PC-9 (cell line): ENCODE measurements around the gene ITGA2. TPM values are rescaled to one million over a fixed set of nuclear protein-coding genes. Genes with fewer than 3 reads are reported as not detected.

ENCODE experiments used
- BruUV-seq: library from RNA; stranded (reverse); fragments of 400-500 nt; replicated peaks from 2 replicates; lab custom pipeline; 2021; lab: Mats Ljungman, UMichigan
- CTCF ChIA-PET: fragments of 300-600 bp; sonication (Branson Sonifier 250); formaldehyde crosslinking; loops from one replicate; lab custom pipeline; 2022; ENCODE audit warnings: antibody characterized with exemption; lab: Charles Lee
- POLR2A ChIA-PET: fragments of 300-600 bp; sonication (Branson Sonifier 250); formaldehyde crosslinking; loops from one replicate; lab custom pipeline; 2022; ENCODE audit warnings: antibody characterized with exemption; ENCODE audit not compliant: unreplicated experiment; lab: Charles Lee
- DNase-seq, 2 experiments: peaks; one replicate each; pipeline versions ENCODE4 v3.0.0 to v3.0.0-alpha.2; 2015 to 2022; ENCODE audit warnings: mixed read lengths in 1 of 2
- H2AFZ ChIP-seq: fragments of 200-600 bp; sonication (generic); 2 replicates; pipeline ENCODE4 v1.8.1; 2017; ENCODE audit warnings: antibody characterized with exemption
- H3F3A ChIP-seq: fragments of 200-600 bp; sonication (generic); 2 replicates; pipeline ENCODE4 v1.8.1; 2017; ENCODE audit warnings: antibody characterized with exemption, mild to moderate bottlenecking, low read depth; ENCODE audit not compliant: insufficient read depth
- H3K27ac ChIP-seq: fragments of 200-600 bp; sonication (generic); 2 replicates; pipeline ENCODE4 v1.6.1; 2016; ENCODE audit warnings: mixed run types
- H3K27me3 ChIP-seq: fragments of 200-600 bp; sonication (generic); 2 replicates; pipeline ENCODE4 v1.6.1; 2016; ENCODE audit warnings: low read depth, mixed run types; ENCODE audit not compliant: insufficient read depth
- H3K36me3 ChIP-seq: fragments of 200-600 bp; sonication (generic); 2 replicates; pipeline ENCODE4 v1.6.1; 2016; ENCODE audit warnings: low read depth, mixed run types
- H3K4me1 ChIP-seq: fragments of 200-600 bp; sonication (generic); replicated peaks from 2 replicates; pipeline ENCODE4 v1.6.1; 2016; ENCODE audit warnings: mixed run types; ENCODE audit not compliant: insufficient read depth
- H3K4me2 ChIP-seq: fragments of 200-600 bp; sonication (generic); 2 replicates; pipeline ENCODE4 v1.6.1; 2017; ENCODE audit warnings: mixed run types
- H3K4me3 ChIP-seq: fragments of 200-600 bp; sonication (generic); 2 replicates; pipeline ENCODE4 v1.6.1; 2016; ENCODE audit warnings: mixed run types
- H3K79me2 ChIP-seq: fragments of 200-600 bp; sonication (generic); 2 replicates; pipeline ENCODE4 v1.6.1; 2017; ENCODE audit warnings: low read depth, mixed run types
- H3K9me2 ChIP-seq: fragments of 200-600 bp; sonication (generic); 2 replicates; pipeline ENCODE4 v1.8.1; 2017; ENCODE audit warnings: mild to moderate bottlenecking; ENCODE audit not compliant: insufficient read depth
- H3K9me3 ChIP-seq: fragments of 200-600 bp; sonication (generic); 2 replicates; pipeline ENCODE4 v1.8.1; 2016; ENCODE audit warnings: low read depth; ENCODE audit not compliant: insufficient read depth
- H4K20me1 ChIP-seq: fragments of 200-600 bp; sonication (generic); 2 replicates; pipeline ENCODE4 v1.8.1; 2017; ENCODE audit not compliant: insufficient read depth
- CTCF ChIP-seq: fragments of 200-600 bp; sonication (generic); conservative IDR thresholded peaks from 2 replicates; pipeline ENCODE4 v1.6.1; 2017; ENCODE audit warnings: mixed run types, antibody characterized with exemption, mild to moderate bottlenecking, moderate library complexity
- EZH2 ChIP-seq: fragments of 200-600 bp; sonication (generic); IDR thresholded peaks from 2 replicates; pipeline ENCODE4 v1.8.0; 2017; ENCODE audit warnings: antibody characterized with exemption, low read depth
- intact Hi-C: fragments of 100-400 bp; cut with micrococcal nuclease; formaldehyde crosslinking; loops from one replicate; pipeline ENCODE4 v1.10.0; 2022; ENCODE audit not compliant: unreplicated experiment
- total RNA-seq: library from RNA; stranded (reverse); gene quantifications from 2 replicates; pipeline ENCODE4 v1.2.3, GENCODE V29; 2021

The ITGA2 gene
- total RNA-seq, 1 experiment from 2014 or later: 35.8 TPM

- no peak overlapping the region for H3K4me3 ChIP-seq
- TF ChIP-seq CTCF (no peak), EZH2 (no peak)
- H3K27me3 ChIP-seq: no peaks in the 10 kb centered on the region
- no peaks in the 10 kb centered on the region for H4K20me1 ChIP-seq
- peaks cover 22% of the 10 kb centered on the region; the same call in 1 of the 2 replicates for H3F3A ChIP-seq
- intact Hi-C loops: no loop called here
- ChIA-PET POLR2A (no interaction called here), CTCF (no interaction called here)
- peaks cover 63% of the 10 kb centered on the region for H3K79me2 ChIP-seq
- no peaks in the 10 kb centered on the region for H3K9me3 ChIP-seq
- H3K27ac ChIP-seq: peak overlapping the region; percentile 6; the same call in 1 of the 2 replicates
- H2AFZ ChIP-seq: no peak overlapping the region
- no peaks in the 10 kb centered on the region; the same call in 1 of the 2 replicates for H3K9me2 ChIP-seq
- peaks cover 44% of the 10 kb centered on the region for H3K36me3 ChIP-seq
- H3K4me2 ChIP-seq: no peak overlapping the region
- BruUV-seq: no TSS peak
- peaks cover 16% of the 10 kb centered on the region for H3K4me1 ChIP-seq
- DNase-seq: no peak
These were observed 18.0 kb downstream of the ITGA2 start for GRCh38 chr5:53006911-53007890.

DNA sequence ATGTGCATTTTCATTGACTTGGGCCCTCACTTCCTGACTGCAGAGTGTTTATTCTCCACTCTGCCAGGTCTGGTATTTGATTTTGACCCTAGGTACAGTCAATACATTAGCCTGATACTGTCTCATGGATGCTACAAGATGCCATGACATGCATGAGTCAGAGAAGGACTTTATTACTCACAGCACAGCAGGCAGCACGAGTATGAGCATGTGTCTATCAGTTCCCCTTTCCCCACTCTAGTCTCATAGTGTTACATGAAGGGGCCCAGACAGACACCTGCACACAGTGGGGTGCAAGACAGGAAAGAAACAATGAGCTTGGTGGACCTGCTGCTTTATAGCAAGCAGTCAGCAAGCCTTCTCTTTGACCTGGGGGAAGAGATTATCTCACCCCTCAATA lies 19.6 kb downstream of the ITGA2 start:
- H4K20me1 ChIP-seq: no peaks in the 10 kb centered on the region
- H3K36me3 ChIP-seq: peaks cover 30% of the 10 kb centered on the region
- CTCF ChIA-PET: no interaction called here
- intact Hi-C loops: no loop called here
- POLR2A ChIA-PET: no interaction called here
- no peak overlapping the region for H3K27ac ChIP-seq
- H2AFZ ChIP-seq: no peak overlapping the region
- no peaks in the 10 kb centered on the region for H3K9me3 ChIP-seq
- H3K9me2 ChIP-seq: no peaks in the 10 kb centered on the region; the same call in 1 of the 2 replicates
- H3K4me1 ChIP-seq: peaks cover 16% of the 10 kb centered on the region; the same call in 1 of the 2 replicates
- no peaks in the 10 kb centered on the region for H3K27me3 ChIP-seq
- H3K4me3 ChIP-seq: no peak overlapping the region
- TF ChIP-seq CTCF (no peak), EZH2 (no peak)
- no peak overlapping the region for H3K4me2 ChIP-seq
- H3K79me2 ChIP-seq: peaks cover 64% of the 10 kb centered on the region
- H3F3A ChIP-seq: peaks cover 20% of the 10 kb centered on the region
- no peak for DNase-seq
- BruUV-seq: no TSS peak

GRCh38 chr5:53009816-53010215 lies 20.7 kb downstream of the ITGA2 start:
- DNase-seq: no peak
- TF ChIP-seq CTCF (no peak), EZH2 (no peak)
- Histone ChIP-seq H2AFZ (no peak overlapping the region), H3K27me3 (no peaks in the 10 kb centered on the region), H3K9me3 (no peaks in the 10 kb centered on the region), H3F3A (peaks cover 28% of the 10 kb centered on the region), H3K36me3 (peaks cover 21% of the 10 kb centered on the region), H3K4me3 (no peak overlapping the region), H3K9me2 (no peaks in the 10 kb centered on the region), H3K27ac (no peak overlapping the region), H3K79me2 (peaks cover 66% of the 10 kb centered on the region), H3K4me2 (no peak overlapping the region), H3K4me1 (peaks cover 25% of the 10 kb centered on the region), H4K20me1 (no peaks in the 10 kb centered on the region)
- CTCF ChIA-PET: no interaction called here
- no TSS peak for BruUV-seq
- intact Hi-C loops: no loop called here
- POLR2A ChIA-PET: interaction anchor here (0.6 kb wide), 1 partner anchor 1185 kb away, joined by 4 read pairs; no protein-coding TSS in a partner anchor
